CD4-positive, alpha-beta memory T cell (primary cell): ENCODE results near the gene GNG13. TPM values are rescaled to one million over a fixed set of nuclear protein-coding genes. Genes with fewer than 3 reads are reported as not detected.

Experiments used
- CTCF ChIA-PET: fragments of 350-600 bp; sonication (Branson Sonifier 250); formaldehyde crosslinking; loops from one replicate; lab custom pipeline; 2021; ENCODE audit warnings: inconsistent platforms; ENCODE audit not compliant: partially characterized antibody; lab: Charles Lee
- POLR2A ChIA-PET: fragments of 350-600 bp; sonication (Branson Sonifier 250); formaldehyde crosslinking; loops from one replicate; lab custom pipeline; 2021; ENCODE audit not compliant: partially characterized antibody; lab: Charles Lee
- DNase-seq, 5 donors: peaks; one replicate each; pipeline versions ENCODE4 v3.0.0 to v3.0.0-alpha.2; 2020 to 2022; ENCODE audit warnings: mixed read lengths in 1 of 5
- H3K27ac ChIP-seq: one replicate; pipeline ENCODE4 v1.7.0; 2013; ENCODE audit warnings: low read depth, low read length
- H3K27me3 ChIP-seq: 2 replicates; pipeline ENCODE4 v1.7.0; 2013; ENCODE audit warnings: mild to moderate bottlenecking, low read length, moderate library complexity; ENCODE audit not compliant: insufficient read depth
- H3K36me3 ChIP-seq: 2 replicates; pipeline ENCODE4 v1.7.0; 2013; ENCODE audit warnings: mild to moderate bottlenecking, low read length, moderate library complexity; ENCODE audit not compliant: insufficient read depth
- H3K4me1 ChIP-seq: 2 replicates; pipeline ENCODE4 v1.7.0; 2013; ENCODE audit warnings: mild to moderate bottlenecking, low read length, moderate library complexity; ENCODE audit not compliant: insufficient read depth
- H3K4me3 ChIP-seq, 2 donors: one replicate each; pipeline ENCODE4 v1.7.0; 2013; ENCODE audit warnings: low read length in 2 of 2, mild to moderate bottlenecking in 1 of 2
- H3K9me3 ChIP-seq, 2 donors: one replicate each; pipeline ENCODE4 v1.7.0; 2013; ENCODE audit warnings: low read length in 2 of 2, control low read depth in 1 of 2; ENCODE audit not compliant: control insufficient read depth in 1 of 2
- H3K27ac Mint-ChIP-seq, 7 donors: one replicate each; pipeline ENCODE4 v1.8.0; 2020 to 2021; ENCODE audit warnings: mixed read lengths in 7 of 7, mild to moderate bottlenecking in 6 of 7, inconsistent platforms in 3 of 7, moderate library complexity in 3 of 7
- H3K27me3 Mint-ChIP-seq, 2 donors: one replicate each; pipeline ENCODE4 v1.8.0; 2020 to 2021; ENCODE audit warnings: mixed read lengths in 2 of 2
- H3K36me3 Mint-ChIP-seq, 2 donors: one replicate each; pipeline ENCODE4 v1.8.0; 2020 to 2021; ENCODE audit warnings: mixed read lengths in 2 of 2, inconsistent platforms in 1 of 2, mild to moderate bottlenecking in 1 of 2
- H3K4me1 Mint-ChIP-seq, 4 donors: one replicate each; pipeline ENCODE4 v1.8.0; 2020 to 2021; ENCODE audit warnings: mixed read lengths in 4 of 4, mild to moderate bottlenecking in 1 of 4
- H3K4me3 Mint-ChIP-seq, 8 donors: one replicate each; pipeline ENCODE4 v1.8.0; 2020 to 2021; ENCODE audit warnings: mixed read lengths in 8 of 8, mild to moderate bottlenecking in 7 of 8, moderate library complexity in 6 of 8, inconsistent platforms in 3 of 8
- H3K9me3 Mint-ChIP-seq, 8 donors: one replicate each; pipeline ENCODE4 v1.8.0; 2020 to 2021; ENCODE audit warnings: mixed read lengths in 8 of 8, mild to moderate bottlenecking in 5 of 8, inconsistent platforms in 3 of 8, moderate library complexity in 1 of 8
- intact Hi-C: fragments of 100-400 bp; cut with micrococcal nuclease; formaldehyde crosslinking; loops from one replicate; pipeline ENCODE4 v1.15.1; 2023
- polyA plus RNA-seq, 2 donors: library from polyadenylated mRNA; unstranded; fragments of 300-500 nt; fragmentation: Illumina TruSeq; gene quantifications; one replicate each; pipeline ENCODE4 v1.2.3, GENCODE V29; 2021
- total RNA-seq, 2 experiments: library from RNA; stranded (reverse); gene quantifications; one replicate each; pipeline ENCODE4 v1.2.3, GENCODE V29; 2021

GNG13 gene
- total and polyA plus RNA-seq, 4 experiments from 2014 or later: not detected

- peaks cover 0 to 16% (median 7%) of the 10 kb centered on the region in 4 donors for H3K4me1 Mint-ChIP-seq
- H3K27ac Mint-ChIP-seq: no peak overlapping the region
- no peaks in the 10 kb centered on the region for H3K9me3 Mint-ChIP-seq
- peaks cover 18% of the 10 kb centered on the region for H3K4me1 ChIP-seq
- intact Hi-C loops: no loop called here
- CTCF ChIA-PET: no interaction called here
- H3K27ac ChIP-seq: no peak overlapping the region
- peaks cover 10 to 16% of the 10 kb centered on the region in 2 donors for H3K27me3 Mint-ChIP-seq
- peak in 1 of 5 donors; percentile 17 for DNase-seq
- POLR2A ChIA-PET: no interaction called here
- H3K27me3 ChIP-seq: peaks cover 5% of the 10 kb centered on the region
- no peaks in the 10 kb centered on the region for H3K9me3 ChIP-seq
- no peaks in the 10 kb centered on the region for H3K36me3 Mint-ChIP-seq
- H3K36me3 ChIP-seq: no peaks in the 10 kb centered on the region
- no peak overlapping the region for H3K4me3 ChIP-seq
- H3K4me3 Mint-ChIP-seq: no peak overlapping the region
These were observed 17.6 kb upstream of the GNG13 start for GRCh38 chr16:818132-818531.

DNA sequence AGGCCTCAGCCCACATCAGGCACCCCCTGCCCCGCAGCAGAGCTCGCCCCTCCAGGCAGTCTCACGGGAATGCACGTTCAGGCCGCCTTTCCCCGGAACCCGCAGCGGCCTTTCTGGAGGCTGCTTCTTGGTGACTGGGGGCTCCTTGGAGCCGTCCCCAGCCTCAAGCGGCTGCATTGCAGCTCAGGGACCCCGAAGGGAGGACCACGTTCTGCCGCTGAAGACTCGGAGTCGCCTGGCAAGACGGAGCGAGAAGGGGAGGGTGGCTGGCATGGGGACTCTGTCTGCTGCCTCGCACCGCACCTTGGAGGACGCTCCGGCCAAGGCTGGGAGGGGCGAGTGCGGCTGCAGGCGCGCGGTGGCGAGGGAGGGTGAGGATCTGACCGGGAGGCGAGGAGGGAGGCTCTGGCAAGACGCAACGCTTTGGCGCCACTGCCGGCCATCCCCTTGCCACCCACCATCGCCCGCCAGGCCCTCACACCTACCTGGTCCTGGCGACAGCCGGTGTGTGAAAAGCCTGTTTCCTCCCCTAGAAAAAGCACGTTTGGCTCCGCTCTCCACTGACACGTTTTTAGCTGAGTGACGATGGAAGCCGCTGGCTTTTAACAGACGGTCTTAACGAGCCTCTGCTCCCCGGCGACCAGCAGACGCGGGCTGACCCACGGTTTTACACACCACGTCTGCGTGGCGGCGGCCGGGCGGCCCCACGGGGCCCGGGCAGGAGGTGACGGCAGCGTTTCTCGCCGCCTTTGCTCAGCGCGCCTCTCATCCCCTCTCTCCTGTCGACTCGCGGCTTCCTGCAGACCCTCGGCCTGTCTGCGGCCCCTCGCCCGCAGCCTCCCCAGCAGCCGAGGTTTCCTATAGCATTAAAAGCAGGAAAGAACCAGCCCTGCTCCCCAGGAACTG lies 16.7 kb upstream of the GNG13 start:
- Mint-ChIP-seq H3K9me3 (peaks cover 0 to 3% (median 0%) of the 10 kb centered on the region in 8 donors), H3K4me1 (peaks cover 0 to 20% (median 9%) of the 10 kb centered on the region in 4 donors), H3K36me3 (no peaks in the 10 kb centered on the region), H3K27ac (no peak overlapping the region), H3K27me3 (peaks cover 16 to 20% of the 10 kb centered on the region in 2 donors), H3K4me3 (no peak overlapping the region)
- CTCF ChIA-PET: no interaction called here
- no peaks in the 10 kb centered on the region for H3K9me3 ChIP-seq
- no peak overlapping the region for H3K27ac ChIP-seq
- H3K4me3 ChIP-seq: no peak overlapping the region
- H3K4me1 ChIP-seq: peaks cover 18% of the 10 kb centered on the region
- peaks cover 5% of the 10 kb centered on the region for H3K27me3 ChIP-seq
- peak in 1 of 5 donors; percentile 10 for DNase-seq
- POLR2A ChIA-PET: no interaction called here
- intact Hi-C loops: no loop called here
- no peaks in the 10 kb centered on the region for H3K36me3 ChIP-seq

- no peak for DNase-seq
- Mint-ChIP-seq H3K27ac (no peak overlapping the region), H3K27me3 (peaks cover 19 to 26% of the 10 kb centered on the region in 2 donors), H3K4me3 (no peak overlapping the region), H3K9me3 (peaks cover 0 to 3% (median 0%) of the 10 kb centered on the region in 8 donors), H3K36me3 (no peaks in the 10 kb centered on the region), H3K4me1 (peaks cover 0 to 17% (median 9%) of the 10 kb centered on the region in 4 donors)
- Histone ChIP-seq H3K9me3 (no peaks in the 10 kb centered on the region), H3K4me3 (no peak overlapping the region), H3K27ac (no peak overlapping the region), H3K27me3 (peaks cover 5% of the 10 kb centered on the region), H3K4me1 (peaks cover 18% of the 10 kb centered on the region), H3K36me3 (no peaks in the 10 kb centered on the region)
- POLR2A ChIA-PET: no interaction called here
- CTCF ChIA-PET: interaction anchor here (0.7 kb wide), 1 partner anchor 210 kb away, joined by 3 read pairs; no protein-coding TSS in a partner anchor
- intact Hi-C loops: no loop called here
These were observed 15.3 kb upstream of the GNG13 start for GRCh38 chr16:815861-816260.

DNA sequence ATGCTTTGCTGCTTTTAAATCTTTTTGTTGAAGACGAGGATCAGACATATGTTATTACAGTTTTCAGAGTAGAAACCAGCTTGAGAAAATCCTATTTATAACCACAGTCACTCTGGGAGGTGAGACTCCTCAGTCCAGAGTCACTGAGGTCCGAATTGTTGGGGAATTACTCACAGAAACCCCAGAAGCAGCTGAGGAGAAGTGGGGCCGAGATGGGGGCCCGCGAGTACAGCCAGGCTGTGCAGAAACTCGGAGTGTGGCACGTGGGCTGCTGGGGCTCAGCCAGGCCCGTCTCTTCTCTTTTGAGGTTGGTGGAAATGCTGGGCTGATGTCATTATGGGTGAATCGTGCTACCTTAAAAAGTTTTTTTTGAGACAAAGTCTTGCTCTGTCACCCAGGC lies 14.4 kb upstream of the GNG13 start:
- H3K9me3 Mint-ChIP-seq: peaks cover 0 to 3% (median 0%) of the 10 kb centered on the region in 8 donors
- ChIA-PET CTCF (interaction anchor here (1.2 kb wide), 1 partner anchor 288 kb away, joined by 3 read pairs; no protein-coding TSS in a partner anchor), POLR2A (interaction anchor here (0.6 kb wide), 1 partner anchor 120 kb away, joined by 3 read pairs; no protein-coding TSS in a partner anchor)
- H3K4me3 Mint-ChIP-seq: no peak overlapping the region
- peaks cover 5% of the 10 kb centered on the region for H3K27me3 ChIP-seq
- H3K4me3 ChIP-seq: no peak overlapping the region
- no peaks in the 10 kb centered on the region for H3K36me3 Mint-ChIP-seq
- intact Hi-C loops: no loop called here
- peaks cover 16% of the 10 kb centered on the region for H3K4me1 ChIP-seq
- H3K4me1 Mint-ChIP-seq: peaks cover 0 to 11% (median 8%) of the 10 kb centered on the region in 4 donors
- H3K27ac Mint-ChIP-seq: no peak overlapping the region
- DNase-seq: peak in 1 of 5 donors; percentile 6
- H3K27me3 Mint-ChIP-seq: peaks cover 19 to 24% of the 10 kb centered on the region in 2 donors
- H3K27ac ChIP-seq: no peak overlapping the region
- no peaks in the 10 kb centered on the region for H3K36me3 ChIP-seq
- H3K9me3 ChIP-seq: no peaks in the 10 kb centered on the region

DNA sequence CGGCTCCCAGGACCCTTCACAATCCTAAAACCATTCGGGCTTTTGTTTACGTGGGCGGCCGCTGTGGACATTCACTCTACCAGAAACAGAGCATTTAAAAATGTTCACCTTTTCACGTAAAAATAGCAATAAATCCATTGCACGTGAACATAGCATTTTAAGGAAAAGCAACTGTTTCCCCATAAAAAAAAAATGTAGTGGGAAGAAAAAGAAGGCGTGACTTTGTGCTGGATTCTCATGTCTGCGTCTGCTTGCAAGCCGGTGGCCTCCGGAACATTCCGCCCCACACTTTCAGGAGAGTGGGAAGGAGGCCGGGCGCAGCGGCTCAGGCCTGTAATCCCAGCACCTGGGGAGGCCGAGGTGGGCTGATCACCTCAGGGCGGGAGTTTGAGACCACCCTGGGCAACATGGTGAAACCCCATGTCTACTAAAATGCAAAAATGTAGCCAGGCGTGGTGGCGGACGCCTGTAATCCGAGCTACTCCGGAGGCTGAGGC lies 13.4 kb upstream of the GNG13 start:
- POLR2A ChIA-PET: no interaction called here
- H3K9me3 ChIP-seq: no peaks in the 10 kb centered on the region
- no peak overlapping the region for H3K4me3 Mint-ChIP-seq
- H3K27me3 ChIP-seq: peaks cover 5% of the 10 kb centered on the region
- no peak for DNase-seq
- H3K4me1 ChIP-seq: peaks cover 6% of the 10 kb centered on the region
- no peak overlapping the region for H3K27ac Mint-ChIP-seq
- H3K27me3 Mint-ChIP-seq: peaks cover 14 to 25% of the 10 kb centered on the region in 2 donors
- no peak overlapping the region for H3K4me3 ChIP-seq
- no peak overlapping the region for H3K27ac ChIP-seq
- peaks cover 0 to 5% (median 2%) of the 10 kb centered on the region in 4 donors for H3K4me1 Mint-ChIP-seq
- peaks cover 0 to 3% (median 0%) of the 10 kb centered on the region in 8 donors for H3K9me3 Mint-ChIP-seq
- H3K36me3 Mint-ChIP-seq: no peaks in the 10 kb centered on the region
- H3K36me3 ChIP-seq: no peaks in the 10 kb centered on the region
- intact Hi-C loops: loop anchor here (2.0 kb wide), 1 partner anchor 289 kb away; no protein-coding TSS in a partner anchor
- CTCF ChIA-PET: interaction anchor here (1.2 kb wide), 1 partner anchor 289 kb away, joined by 3 read pairs; no protein-coding TSS in a partner anchor

- no peaks in the 10 kb centered on the region for H3K36me3 ChIP-seq
- intact Hi-C loops: loop anchor here (2.0 kb wide), 1 partner anchor 289 kb away; no protein-coding TSS in a partner anchor
- ChIA-PET POLR2A (no interaction called here), CTCF (no interaction called here)
- peaks cover 8% of the 10 kb centered on the region for H3K4me1 ChIP-seq
- H3K4me3 Mint-ChIP-seq: no peak overlapping the region
- no peaks in the 10 kb centered on the region for H3K9me3 ChIP-seq
- peaks cover 0 to 11% (median 5%) of the 10 kb centered on the region in 4 donors for H3K4me1 Mint-ChIP-seq
- peaks cover 14 to 25% of the 10 kb centered on the region in 2 donors for H3K27me3 Mint-ChIP-seq
- peak; percentile 27 to 45 (median 37) for DNase-seq
- H3K36me3 Mint-ChIP-seq: no peaks in the 10 kb centered on the region
- peak overlapping the region in 1 of 7 donors; percentile 23 for H3K27ac Mint-ChIP-seq
- peaks cover 0 to 3% (median 0%) of the 10 kb centered on the region in 8 donors for H3K9me3 Mint-ChIP-seq
- H3K27ac ChIP-seq: no peak overlapping the region
- peaks cover 5% of the 10 kb centered on the region for H3K27me3 ChIP-seq
- H3K4me3 ChIP-seq: no peak overlapping the region
These were observed 12.8 kb upstream of the GNG13 start for GRCh38 chr16:813204-813915.
